HepG2 (cell line): ENCODE measurements around the gene AFAP1. TPM values are rescaled to one million over a fixed set of nuclear protein-coding genes. Genes with fewer than 3 reads are reported as not detected.

ENCODE experiments used
- ATAC-seq: fragments of 200-7000 bp; cut with Tn5 transposase; 3 replicates; pipeline ENCODE4 v1.9.1; 2020; ENCODE audit warnings: mild to moderate bottlenecking, moderate library complexity
- BruUV-seq: library from RNA; stranded (reverse); fragments of 400-500 nt; replicated peaks from 2 replicates; lab custom pipeline; 2021; lab: Mats Ljungman, UMichigan
- CTCF ChIA-PET: fragments of 300-600 bp; formaldehyde crosslinking; extraction: SDS; loops from one replicate; lab custom pipeline; 2021; ENCODE audit warnings: low total read pairs, inconsistent platforms, low intra/inter-chr PET ratio; lab: Yijun Ruan, JAX
- POLR2A ChIA-PET: fragments of 350-600 bp; sonication (Branson Sonifier 250); formaldehyde crosslinking; loops from one replicate; lab custom pipeline; 2020; ENCODE audit warnings: antibody characterized with exemption, inconsistent platforms; lab: Yijun Ruan, JAX
- DNase-seq: peaks from one replicate; pipeline ENCODE4 v3.0.0-alpha.2; 2015; ENCODE audit warnings: low spot score
- FAIRE-seq: peaks from 3 replicates; lab custom pipeline; 2011; peaks lifted over from hg19 to GRCh38; lab: Jason Lieb, UNC
- H2AFZ ChIP-seq: one replicate; pipeline ENCODE4 v1.6.1; 2011; ENCODE audit warnings: low read length, inconsistent platforms
- H3K27ac ChIP-seq: fragments of 300-600 bp; 3 replicates; pipeline ENCODE4 v1.8.0; 2011; ENCODE audit warnings: mixed run types, mild to moderate bottlenecking, mixed read lengths, low read length, inconsistent platforms; ENCODE audit not compliant: insufficient read depth; ENCODE audit errors: extremely low read length
- H3K27me3 ChIP-seq, 2 experiments: fragments of 200-600 bp in 1 of 2; 2 replicates in 1 of 2; 3 replicates in 1 of 2; pipeline versions ENCODE4 v1.6.0 to v1.8.0; 2011; ENCODE audit warnings: low read length in 2 of 2, mild to moderate bottlenecking in 2 of 2, moderate library complexity in 2 of 2, inconsistent platforms in 1 of 2; ENCODE audit not compliant: insufficient read depth in 2 of 2, control insufficient read depth in 1 of 2
- H3K36me3 ChIP-seq, 2 experiments: fragments of 200-600 bp in 1 of 2; replicated peaks in 1 of 2; 2 replicates in 1 of 2; 3 replicates in 1 of 2; pipeline versions ENCODE4 v1.5.1 to v1.8.0; 2011; ENCODE audit warnings: low read length in 2 of 2, inconsistent platforms in 1 of 2; ENCODE audit not compliant: insufficient read depth in 2 of 2, control insufficient read depth in 1 of 2
- H3K4me1 ChIP-seq: 2 replicates; pipeline ENCODE4 v1.5.1; 2012; ENCODE audit warnings: low read length, inconsistent platforms; ENCODE audit not compliant: insufficient read depth
- H3K4me2 ChIP-seq: 2 replicates; pipeline ENCODE4 v1.6.0; 2011; ENCODE audit warnings: low read depth, low read length, inconsistent platforms
- H3K4me3 ChIP-seq, 3 experiments: fragments of 200-600 bp in 1 of 3; sonication (generic), shearing (Covaris generic) in 1 of 3; replicated peaks in 1 of 3; 2 replicates each; pipeline ENCODE4 v1.5.1; 2011 to 2016; ENCODE audit warnings: low read length in 3 of 3, inconsistent platforms in 2 of 3, low read depth in 2 of 3, mild to moderate bottlenecking in 2 of 3, control low read depth in 1 of 3, mixed read lengths in 1 of 3; ENCODE audit not compliant: insufficient read depth in 1 of 3
- H3K79me2 ChIP-seq: one replicate; pipeline ENCODE4 v1.6.1; 2011; ENCODE audit warnings: low read length, inconsistent platforms; ENCODE audit not compliant: insufficient read depth
- H3K9ac ChIP-seq: 2 replicates; pipeline ENCODE4 v1.6.0; 2011; ENCODE audit warnings: mild to moderate bottlenecking, low read depth, low read length, inconsistent platforms; ENCODE audit not compliant: insufficient read depth
- H3K9me3 ChIP-seq: 2 replicates; pipeline ENCODE4 v1.5.1; 2012; ENCODE audit warnings: mild to moderate bottlenecking, low read length
- H4K20me1 ChIP-seq: 2 replicates; pipeline ENCODE4 v1.6.0; 2011; ENCODE audit warnings: inconsistent platforms, mild to moderate bottlenecking, low read length, moderate library complexity; ENCODE audit not compliant: insufficient read depth
- AHR ChIP-seq: IDR thresholded peaks from 2 replicates; pipeline ENCODE4 v1.6.1; 2018; ENCODE audit warnings: missing genetic modification reagents, missing compliant biosample characterization
- ARID4A ChIP-seq: sonication (generic); formaldehyde crosslinking; IDR thresholded peaks from 2 replicates; pipeline ENCODE4 v1.5.0; 2020; ENCODE audit warnings: mild to moderate bottlenecking, missing genetic modification reagents, borderline replicate concordance
- CC2D1A ChIP-seq: sonication (generic); formaldehyde crosslinking; IDR thresholded peaks from 2 replicates; pipeline ENCODE4 v1.8.1; 2023; ENCODE audit warnings: mild to moderate bottlenecking, missing genetic modification reagents
- DMAP1 ChIP-seq: IDR thresholded peaks from 2 replicates; pipeline ENCODE4 v1.6.1; 2016
- HDAC6 ChIP-seq: fragments of 200-600 bp; sonication (generic); IDR thresholded peaks from 2 replicates; pipeline ENCODE4 v1.7.0; 2017; ENCODE audit warnings: mild to moderate bottlenecking, antibody characterized with exemption, low read length, low read depth
- RELA ChIP-seq: sonication (generic); formaldehyde crosslinking; IDR thresholded peaks from 2 replicates; pipeline ENCODE4 v1.4.0; 2020; ENCODE audit warnings: missing genetic modification reagents
- SAP130 ChIP-seq: IDR thresholded peaks from 2 replicates; pipeline ENCODE4 v1.6.1; 2016; ENCODE audit warnings: low read depth
- SOX13 ChIP-seq, 3 experiments: fragments of 450-650 bp in 1 of 3; sonication (generic) in 1 of 3; formaldehyde crosslinking in 1 of 3; IDR thresholded peaks in 2 of 3; conservative IDR thresholded peaks in 1 of 3; 2 replicates each; pipeline versions ENCODE4 v1.5.0 to v1.6.1; 2016 to 2020; ENCODE audit warnings: antibody characterized with exemption in 1 of 3, mild to moderate bottlenecking in 1 of 3, missing compliant biosample characterization in 1 of 3, missing genetic modification reagents in 1 of 3, moderate library complexity in 1 of 3
- SRSF1 ChIP-seq: fragments of 200-400 bp; formaldehyde crosslinking; optimal IDR thresholded peaks from 2 replicates; pipeline ENCODE3; 2017; ENCODE audit warnings: mild to moderate bottlenecking, low read depth, low read length, moderate library complexity
- ZNF331 ChIP-seq: sonication (generic); formaldehyde crosslinking; IDR thresholded peaks from 2 replicates; pipeline ENCODE4 v1.4.0; 2020; ENCODE audit warnings: missing genetic modification reagents
- ZNF747 ChIP-seq: sonication (generic); formaldehyde crosslinking; IDR thresholded peaks from 2 replicates; pipeline ENCODE4 v1.8.1; 2023; ENCODE audit warnings: missing genetic modification reagents, mild to moderate bottlenecking, borderline replicate concordance
- WGBS: methylation state at CpG from one replicate; pipeline ENCODE4 v1.1.6; 2017; ENCODE audit warnings: low lambda C conversion rate; 5-methylcytosine and 5-hydroxymethylcytosine counted together
- in situ Hi-C: cut with HindIII; loops from 2 replicates; pipeline ENCODE4 v1.10.0; 2017; ENCODE audit warnings: low pct_unique_long_range_greater_than_20kb; ENCODE audit not compliant: extremely low pct_ligation_motif_present
- intact Hi-C: fragments of 100-400 bp; cut with micrococcal nuclease; formaldehyde crosslinking; loops from one replicate; pipeline ENCODE4 v1.10.0; 2022; ENCODE audit not compliant: unreplicated experiment
- polyA plus RNA-seq, 8 experiments: library from polyadenylated mRNA; depleted of rRNA in 3 of 8; stranded (reverse) in 7 of 8; unstranded in 1 of 8; fragments of >200 nt; fragmentation: Illumina TruSeq in 4 of 8; extraction: Trizol in 4 of 8; gene quantifications; 2 replicates each; pipeline versions ENCODE4 v1.2.1 to v1.2.3, GENCODE V29; 2011 to 2016; ENCODE audit warnings: low read depth in 4 of 8, missing spikeins in 1 of 8, mixed read lengths in 1 of 8; ENCODE audit not compliant: insufficient read depth in 1 of 8
- total RNA-seq, 5 experiments: library from RNA; depleted of rRNA; stranded (reverse); fragments of >200 nt; fragmentation: Illumina TruSeq; extraction: Trizol; gene quantifications; 2 replicates each; pipeline ENCODE4 v1.2.3, GENCODE V29; 2016; ENCODE audit warnings: low read depth in 1 of 5

Gene AFAP1
- total and polyA plus RNA-seq, 2 of the 13 experiments (the other 11 are each of a cell fraction or from before 2014, with no cell fraction given): 2.5 TPM

GRCh38 chr4:7853271-7853670 is 86.4 kb downstream of the AFAP1 start:
- Histone ChIP-seq H3K36me3 (peaks cover 0 to 7% of the 10 kb centered on the region in 2 experiments; a peak in 2 of 5 replicates), H2AFZ (no peak overlapping the region), H3K27me3 (no peaks in the 10 kb centered on the region)
- in situ Hi-C loops: no loop called here
- no peak for TF ChIP-seq RELA (CRISPR knock-in tag)
- no peak for TF ChIP-seq ZNF747
- no peak for TF ChIP-seq SAP130
- no peak for TF ChIP-seq SRSF1
- no peak for TF ChIP-seq CC2D1A (CRISPR knock-in tag)
- TF ChIP-seq DMAP1: no peak
- TF ChIP-seq HDAC6: no peak
- no peak for TF ChIP-seq ARID4A (CRISPR knock-in tag)
- TF ChIP-seq SOX13 (IDR thresholded peaks at IDR 0.05): no peak
- TF ChIP-seq SOX13 (CRISPR knock-in tag; conservative IDR thresholded peaks at IDR 0.05 in 1 of 2, IDR thresholded peaks at IDR 0.05 in 1 of 2): no peak
- no peak for TF ChIP-seq ZNF331 (CRISPR knock-in tag)
- TF ChIP-seq AHR (CRISPR knock-in tag): no peak
- TF ChIP-seq, all 625 proteins: peak for 0
- no peak for DNase-seq
- Histone ChIP-seq H3K4me1 (peaks cover 18% of the 10 kb centered on the region), H3K27ac (no peak overlapping the region), H3K79me2 (no peaks in the 10 kb centered on the region), H3K9me3 (no peaks in the 10 kb centered on the region), H3K9ac (no peak overlapping the region), H3K4me2 (no peak overlapping the region), H4K20me1 (no peaks in the 10 kb centered on the region), H3K4me3 (no peak overlapping the region)
- ChIA-PET POLR2A (no interaction called here), CTCF (no interaction called here)
- no peak for ATAC-seq
- intact Hi-C loops: no loop called here
- WGBS: 95% methylated on average over 11 of the region's 11 CpGs
- no TSS peak for BruUV-seq
- FAIRE-seq: no peak
